Heart left ventricle (tissue), 16 donors: ENCODE results near the gene USE1. TPM values are rescaled to one million over a fixed set of nuclear protein-coding genes. Genes with fewer than 3 reads are reported as not detected.

Source experiments
- ATAC-seq, 4 donors: fragments of 200-7000 bp; cut with Tn5 transposase; one replicate each; pipeline ENCODE4 v1.9.1; 2020 to 2022; ENCODE audit warnings: moderate library complexity in 4 of 4, mild to moderate bottlenecking in 3 of 4, moderate number of reproducible peaks in 1 of 4
- DNase-seq, 5 donors: peaks; one replicate each; pipeline ENCODE4 v3.0.0-alpha.2; 2020
- H3K27ac ChIP-seq, 12 donors: fragments of 200-600 bp; sonication (generic) in 4 of 12; one replicate each; pipeline versions ENCODE4 v1.5.0 to v1.8.0; 2016 to 2022; ENCODE audit warnings: mild to moderate bottlenecking in 2 of 12
- H3K27me3 ChIP-seq, 9 donors: fragments of 200-600 bp; sonication (generic) in 2 of 9; one replicate each; pipeline versions ENCODE4 v1.5.1 to v1.8.0; 2016 to 2022; ENCODE audit warnings: mild to moderate bottlenecking in 3 of 9
- H3K36me3 ChIP-seq, 9 donors: fragments of 200-600 bp; sonication (generic) in 2 of 9; one replicate each; pipeline versions ENCODE4 v1.5.0 to v1.8.0; 2018 to 2022; ENCODE audit warnings: mild to moderate bottlenecking in 2 of 9
- H3K4me1 ChIP-seq, 12 donors: fragments of 200-600 bp; sonication (generic) in 4 of 12; one replicate each; pipeline versions ENCODE4 v1.5.0 to v1.8.0; 2016 to 2022; ENCODE audit warnings: mild to moderate bottlenecking in 3 of 12
- H3K4me3 ChIP-seq, 12 donors: fragments of 200-600 bp; sonication (generic) in 4 of 12; one replicate each; pipeline versions ENCODE4 v1.5.0 to v1.8.0; 2017 to 2022; ENCODE audit warnings: mild to moderate bottlenecking in 9 of 12, moderate library complexity in 4 of 12
- H3K9me3 ChIP-seq, 12 donors: fragments of 200-600 bp; sonication (generic) in 4 of 12; one replicate each; pipeline versions ENCODE4 v1.5.0 to v1.8.0; 2016 to 2022; ENCODE audit warnings: mild to moderate bottlenecking in 1 of 12
- CTCF ChIP-seq, 12 donors: fragments of 200-600 bp; sonication (generic) in 4 of 12; IDR thresholded peaks; one replicate each; pipeline versions ENCODE4 v1.5.0 to v1.8.0; 2018 to 2022; ENCODE audit warnings: antibody characterized with exemption in 12 of 12, mild to moderate bottlenecking in 5 of 12
- POLR2A ChIP-seq, 2 donors: fragments of 450-650 bp; IDR thresholded peaks; one replicate each; pipeline ENCODE4 v1.6.1; 2017; ENCODE audit warnings: antibody characterized with exemption in 2 of 2, mild to moderate bottlenecking in 2 of 2, moderate library complexity in 2 of 2
- WGBS, 4 donors: extraction: QIAGEN DNeasy Blood & Tissue Kit in 2 of 4; methylation state at CpG; one replicate each; pipeline versions ENCODE4 v1.1.5 to v1.1.7; 2013 to 2018; 5-methylcytosine and 5-hydroxymethylcytosine counted together
- intact Hi-C, 10 donors: fragments of 100-400 bp; cut with DNase I; formaldehyde crosslinking; loops; one replicate each; pipeline versions ENCODE4 v1.11.1 to v1.14.2; 2022
- polyA plus RNA-seq, 2 donors: library from polyadenylated mRNA; stranded (reverse); fragments of 200-250 nt; gene quantifications; one replicate each; pipeline ENCODE4 v1.2.3, GENCODE V29; 2013
- total RNA-seq, 9 donors: library from RNA; depleted of rRNA in 2 of 9; stranded (reverse); fragments of >200 nt in 2 of 9; fragmentation: NEBNext Ultra II Directional in 3 of 9; extraction: Animal tissue kit (Norgen Biotek cat#: 25700) in 3 of 9; gene quantifications; one replicate each; pipeline versions ENCODE4 v1.1.0 to v1.2.4, GENCODE V29; 2016 to 2023
- donor health status: ischemic (EF 13 %, LVEDD 7.1; RV severe dilation, severe dysfunction).
- donor health status: healthy with polysubstance abuse.
- donor health status: DM: no; HTN: yes; CAD: no.
- donor health status: DM: no; HTN: no; CAD: no.
- donor health status: ischemic (EF 25% LVEDD 6.9; RV normal size, moderate dysfunction).
- donor health status: ischemic (EF 25% LVEDD 5.7; RV mildly dilated, moderate dysfunction).
- donor health status: healthy.
- donor health status: DM: yes; HTN: yes; CAD: no.
- donor health status: ischemic (EF 35%, LVEDD 5.7; RV mildly dilated, moderate dysfunction).
- donor health status: nonischemic (EF 11% LVEDD 7.7; RV severe dilation, severe dysfunction).
- donor health status: DM: yes; HTN: yes; CAD: no.
- donor health status: PGD.
- donor health status: ischemic (EF 29% LVEDD 5.4; RV normal size, mild dysfunction).
- donor health status: nonischemic (EF 23%, LVEDD 6.1; RV moderate dilation, normal function).

USE1 gene
- total and polyA plus RNA-seq, 11 donors: 22.5 to 69.6 (median 26.7) TPM

DNA sequence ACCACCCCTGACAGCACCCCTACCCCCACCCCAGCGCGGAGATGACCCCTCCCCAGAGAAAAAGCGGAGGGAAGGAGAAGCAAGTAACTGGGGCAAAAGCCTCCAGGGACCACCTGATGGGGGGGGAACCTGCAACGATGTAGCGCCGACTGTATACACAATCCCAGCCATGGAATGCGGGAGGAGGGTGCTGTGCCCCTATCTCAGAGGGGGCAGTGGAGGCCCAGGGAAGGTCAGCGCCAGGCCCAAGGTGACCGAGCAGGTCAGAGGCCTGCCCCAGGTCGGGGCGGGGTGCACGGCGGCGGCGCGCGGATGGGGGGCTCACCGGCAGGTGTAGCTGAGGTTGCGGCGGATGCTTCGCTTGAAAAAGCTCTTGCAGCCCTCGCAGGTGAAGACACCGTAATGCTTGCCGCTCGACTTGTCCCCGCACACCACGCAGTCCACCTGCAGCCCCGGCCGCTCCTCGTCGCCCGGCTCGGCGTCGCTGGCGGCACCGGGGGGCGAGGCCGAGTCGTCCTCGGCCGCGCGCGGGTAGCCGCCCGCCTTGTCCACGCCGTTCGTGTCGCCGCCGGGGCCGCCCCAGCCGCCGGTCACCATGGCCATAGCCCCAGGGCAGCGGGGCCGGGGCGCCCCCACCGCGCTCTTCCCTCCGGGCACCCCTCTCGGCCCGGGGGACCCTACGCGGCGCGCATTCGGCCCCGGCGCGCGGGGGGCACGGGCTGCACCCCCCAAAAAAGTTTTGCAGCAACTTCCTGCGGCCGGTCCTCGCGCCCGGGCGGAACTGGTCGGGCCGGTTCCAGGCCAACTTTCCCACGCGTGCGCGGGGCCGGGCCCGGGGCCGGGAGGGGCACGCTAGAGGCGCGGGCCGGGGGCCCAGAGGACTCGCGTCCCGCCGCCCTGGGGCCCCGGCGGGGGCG lies 29.7 kb downstream of the USE1 start:
- Histone ChIP-seq H3K27me3 (no peaks in the 10 kb centered on the region), H3K4me1 (peaks cover 6 to 46% (median 28%) of the 10 kb centered on the region in 12 donors), H3K27ac (peak overlapping the region; percentile 64 to 94 (median 87)), H3K9me3 (no peaks in the 10 kb centered on the region), H3K4me3 (peak overlapping the region; percentile 62 to 96 (median 88)), H3K36me3 (peaks cover 0 to 11% (median 0%) of the 10 kb centered on the region in 9 donors)
- no peak for TF ChIP-seq POLR2A (IDR thresholded peaks at IDR 0.05)
- no peak for TF ChIP-seq CTCF (IDR thresholded peaks at IDR 0.05)
- 0 to 2% (median 1%) methylated on average over 22 to 100 of the region's 100 CpGs for WGBS, 4 donors
- intact Hi-C loops: loop anchor here in 1 of 10 donors (5.0 kb wide), 1 partner anchor 38 kb away; no protein-coding TSS in a partner anchor
- peak in 4 of 5 donors; percentile 47 to 79 (median 64) for DNase-seq
- ATAC-seq: no peak

- ATAC-seq: no peak
- Histone ChIP-seq H3K27ac (peak within 1 kb of the TSS; percentile 64 to 94 (median 87)), H3K9me3 (no peaks in the 10 kb centered on the region), H3K27me3 (no peaks in the 10 kb centered on the region), H3K4me1 (peaks cover 6 to 46% (median 28%) of the 10 kb centered on the region in 12 donors), H3K4me3 (peak within 1 kb of the TSS; percentile 62 to 96 (median 88)), H3K36me3 (peaks cover 0 to 5% (median 0%) of the 10 kb centered on the region in 9 donors)
- intact Hi-C loops: no loop called here
- WGBS, 4 donors: 0 to 1% (median 1%) methylated on average over 11 to 72 of the region's 72 CpGs; no CpG with 5 or more reads in 1 of the 4 donors
- TF ChIP-seq POLR2A (IDR thresholded peaks at IDR 0.05) (no peak), CTCF (IDR thresholded peaks at IDR 0.05) (no peak)
- no peak for DNase-seq
Measured at GRCh38 chr19:17245535-17245984, 30.4 kb downstream of the USE1 start, which contains the start of gene NR2F6. NR2F6 (minus strand) TSS chr19:17245919; CDS start chr19:17245220, 699 bp downstream.

- intact Hi-C loops: loop anchor here in 1 of 10 donors (2.0 kb wide), 1 partner anchor 20 kb away; the partner anchor contains the start of gene OCEL1
- DNase-seq (peak in 3 of 5 donors; percentile 50 to 74 (median 64)), ATAC-seq (peak in 3 of 4 donors; percentile 1 to 25 (median 17))
- WGBS, 4 donors: 15 to 21% (median 18%) methylated on average over 18 to 21 of the region's 21 CpGs
- TF ChIP-seq POLR2A (IDR thresholded peaks at IDR 0.05) (no peak), CTCF (IDR thresholded peaks at IDR 0.05) (no peak)
- peaks cover 6 to 40% (median 24%) of the 10 kb centered on the region in 12 donors for H3K4me1 ChIP-seq
- peak overlapping the region; percentile 56 to 94 (median 78) for H3K27ac ChIP-seq
- peaks cover 0 to 9% (median 0%) of the 10 kb centered on the region in 9 donors for H3K36me3 ChIP-seq
- H3K27me3 ChIP-seq: no peaks in the 10 kb centered on the region
- no peaks in the 10 kb centered on the region for H3K9me3 ChIP-seq
- peak overlapping the region in 11 of 12 donors; percentile 10 to 96 (median 86) for H3K4me3 ChIP-seq
Measured at GRCh38 chr19:17246681-17247425, 31.7 kb downstream of the USE1 start.
